ENCODE results near the gene PTN. TPM values are rescaled to one million over a fixed set of nuclear protein-coding genes. Genes with fewer than 3 reads are reported as not detected.

PTN gene
- total RNA-seq, 4 donors from 2014 or later: 20.2 to 118 (median 59.4) TPM

DNA sequence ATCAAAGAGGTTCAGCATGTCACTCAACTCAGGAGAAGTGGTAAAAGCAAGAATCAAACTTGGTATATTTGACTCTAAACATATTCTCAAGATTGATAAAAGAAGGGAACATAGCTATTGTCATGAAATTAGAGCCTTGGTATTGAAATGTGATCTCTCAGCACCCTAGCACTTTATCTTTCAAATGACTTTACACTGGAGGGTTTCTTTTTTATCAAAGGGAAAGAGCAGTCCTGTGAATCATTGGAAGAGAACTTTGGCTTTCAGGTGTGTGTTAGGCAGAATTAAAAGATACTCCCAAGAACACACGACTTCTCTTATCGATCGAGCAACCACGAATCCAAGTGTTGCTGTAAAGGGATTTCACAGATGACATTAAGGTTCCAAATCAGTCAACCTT lies 54.4 kb downstream of the PTN start:
- intact Hi-C loops (cut with DNase I; ENCODE audit: low total_unique reads): no loop called here
- no peak for DNase-seq
- H3K4me1 ChIP-seq: no peaks in the 10 kb centered on the region
- no peak for TF ChIP-seq CTCF (IDR thresholded peaks at IDR 0.05)
- no peak for TF ChIP-seq POLR2A (IDR thresholded peaks at IDR 0.05)
- no peaks in the 10 kb centered on the region for H3K27me3 ChIP-seq
- H3K36me3 ChIP-seq: no peaks in the 10 kb centered on the region
- no peaks in the 10 kb centered on the region for H3K9me3 ChIP-seq
- H3K27ac ChIP-seq: no peak overlapping the region
- H3K4me3 ChIP-seq: no peak overlapping the region

- H3K9me3 ChIP-seq: no peaks in the 10 kb centered on the region
- no peaks in the 10 kb centered on the region for H3K27me3 ChIP-seq
- H3K36me3 ChIP-seq: no peaks in the 10 kb centered on the region
- intact Hi-C loops (cut with DNase I; ENCODE audit: low total_unique reads): no loop called here
- TF ChIP-seq CTCF (IDR thresholded peaks at IDR 0.05) (no peak), POLR2A (IDR thresholded peaks at IDR 0.05) (no peak)
- H3K27ac ChIP-seq: no peak overlapping the region
- no peaks in the 10 kb centered on the region for H3K4me1 ChIP-seq
- no peak overlapping the region for H3K4me3 ChIP-seq
- DNase-seq: no peak
These were observed 55.8 kb downstream of the PTN start for GRCh38 chr7:137287651-137288258.

DNA sequence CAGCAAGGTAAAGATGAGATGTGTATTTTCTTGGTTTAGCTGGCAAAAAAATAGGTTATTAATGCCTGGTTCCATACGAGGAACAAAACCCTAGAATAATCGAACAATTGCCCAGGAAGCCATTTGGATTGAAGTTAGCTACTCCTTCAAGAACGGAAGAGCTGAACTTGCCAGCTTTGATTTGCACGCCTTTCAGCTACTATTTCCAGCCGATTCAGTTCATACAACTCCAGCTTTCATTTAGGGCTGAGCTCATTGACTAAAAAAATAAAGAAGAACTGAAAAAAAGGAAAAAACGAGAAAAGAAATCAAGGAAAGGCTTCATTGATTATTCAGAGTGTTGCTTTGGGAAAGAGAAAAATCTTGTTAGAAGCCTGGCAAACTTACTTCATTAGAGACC lies 60.4 kb downstream of the PTN start:
- H3K27ac ChIP-seq: no peak overlapping the region

GRCh38 chr7:137282043-137282442 lies 61.5 kb downstream of the PTN start:
- Histone ChIP-seq H3K36me3 (no peaks in the 10 kb centered on the region), H3K4me3 (no peak overlapping the region), H3K9me3 (no peaks in the 10 kb centered on the region), H3K27ac (no peak overlapping the region), H3K27me3 (no peaks in the 10 kb centered on the region), H3K4me1 (no peaks in the 10 kb centered on the region)
- TF ChIP-seq POLR2A (IDR thresholded peaks at IDR 0.05): no peak
- TF ChIP-seq CTCF (IDR thresholded peaks at IDR 0.05): no peak
- intact Hi-C loops (cut with DNase I; ENCODE audit: low total_unique reads): no loop called here
- DNase-seq: no peak

More for the DNA sequence above, 60.4 kb downstream of the PTN start:
- Histone ChIP-seq H3K36me3 (no peaks in the 10 kb centered on the region), H3K4me1 (no peaks in the 10 kb centered on the region), H3K4me3 (no peak overlapping the region), H3K27me3 (no peaks in the 10 kb centered on the region), H3K9me3 (no peaks in the 10 kb centered on the region)
- TF ChIP-seq CTCF (IDR thresholded peaks at IDR 0.05) (no peak), POLR2A (IDR thresholded peaks at IDR 0.05) (no peak)
- intact Hi-C loops (cut with DNase I; ENCODE audit: low total_unique reads): no loop called here
- DNase-seq: no peak

DNA sequence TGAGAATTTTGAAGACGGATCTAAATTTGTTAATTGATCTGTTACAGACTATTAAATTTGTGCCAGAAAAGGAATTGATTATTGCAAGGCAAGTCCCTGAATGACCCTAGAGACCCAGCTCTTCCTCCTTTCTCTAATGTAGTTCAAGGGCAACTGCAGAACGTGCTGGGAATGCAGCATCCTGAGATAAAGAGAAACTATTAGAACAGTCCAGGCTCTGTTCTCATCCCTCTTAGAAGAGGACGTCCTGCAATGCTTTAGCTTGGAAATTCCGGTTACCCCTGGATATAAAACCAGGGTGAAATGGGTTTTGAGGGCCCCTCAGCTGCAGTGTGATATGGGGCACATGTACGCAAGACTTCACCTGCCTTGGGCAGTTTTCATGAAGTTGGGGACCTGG lies 67.3 kb downstream of the PTN start:
- Histone ChIP-seq H3K27me3 (no peaks in the 10 kb centered on the region), H3K4me1 (no peaks in the 10 kb centered on the region), H3K36me3 (no peaks in the 10 kb centered on the region), H3K27ac (no peak overlapping the region), H3K4me3 (no peak overlapping the region), H3K9me3 (no peaks in the 10 kb centered on the region)
- intact Hi-C loops (cut with DNase I; ENCODE audit: low total_unique reads): no loop called here
- TF ChIP-seq POLR2A (IDR thresholded peaks at IDR 0.05): no peak
- TF ChIP-seq CTCF (IDR thresholded peaks at IDR 0.05): no peak
- DNase-seq: no peak

All from uterus (tissue), 4 donors.